ENCODE data around the gene PAXIP1.

The PAXIP1 gene

DNA sequence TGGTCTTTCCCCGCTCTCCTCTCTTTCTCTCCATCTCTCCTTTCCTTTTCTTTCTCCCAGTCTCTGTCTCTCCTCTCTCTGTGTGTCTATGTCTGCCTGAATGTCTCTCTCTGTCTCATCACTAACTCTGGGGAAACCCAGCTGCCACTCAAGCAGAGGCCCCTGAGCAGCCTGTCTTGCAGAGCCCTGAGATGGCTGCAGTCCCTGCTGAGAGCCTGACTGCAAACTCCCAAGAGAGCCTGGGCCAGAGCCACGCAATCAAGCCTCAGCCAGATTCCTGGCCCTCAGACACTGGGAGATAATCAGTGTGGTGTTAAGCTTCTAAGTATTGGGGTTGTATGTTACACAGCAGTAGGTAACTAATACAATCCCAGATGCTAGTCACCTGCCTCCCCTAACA, 91.5 kb downstream of the PAXIP1 start (continued):
- TF ChIP-seq, protein P1, sequence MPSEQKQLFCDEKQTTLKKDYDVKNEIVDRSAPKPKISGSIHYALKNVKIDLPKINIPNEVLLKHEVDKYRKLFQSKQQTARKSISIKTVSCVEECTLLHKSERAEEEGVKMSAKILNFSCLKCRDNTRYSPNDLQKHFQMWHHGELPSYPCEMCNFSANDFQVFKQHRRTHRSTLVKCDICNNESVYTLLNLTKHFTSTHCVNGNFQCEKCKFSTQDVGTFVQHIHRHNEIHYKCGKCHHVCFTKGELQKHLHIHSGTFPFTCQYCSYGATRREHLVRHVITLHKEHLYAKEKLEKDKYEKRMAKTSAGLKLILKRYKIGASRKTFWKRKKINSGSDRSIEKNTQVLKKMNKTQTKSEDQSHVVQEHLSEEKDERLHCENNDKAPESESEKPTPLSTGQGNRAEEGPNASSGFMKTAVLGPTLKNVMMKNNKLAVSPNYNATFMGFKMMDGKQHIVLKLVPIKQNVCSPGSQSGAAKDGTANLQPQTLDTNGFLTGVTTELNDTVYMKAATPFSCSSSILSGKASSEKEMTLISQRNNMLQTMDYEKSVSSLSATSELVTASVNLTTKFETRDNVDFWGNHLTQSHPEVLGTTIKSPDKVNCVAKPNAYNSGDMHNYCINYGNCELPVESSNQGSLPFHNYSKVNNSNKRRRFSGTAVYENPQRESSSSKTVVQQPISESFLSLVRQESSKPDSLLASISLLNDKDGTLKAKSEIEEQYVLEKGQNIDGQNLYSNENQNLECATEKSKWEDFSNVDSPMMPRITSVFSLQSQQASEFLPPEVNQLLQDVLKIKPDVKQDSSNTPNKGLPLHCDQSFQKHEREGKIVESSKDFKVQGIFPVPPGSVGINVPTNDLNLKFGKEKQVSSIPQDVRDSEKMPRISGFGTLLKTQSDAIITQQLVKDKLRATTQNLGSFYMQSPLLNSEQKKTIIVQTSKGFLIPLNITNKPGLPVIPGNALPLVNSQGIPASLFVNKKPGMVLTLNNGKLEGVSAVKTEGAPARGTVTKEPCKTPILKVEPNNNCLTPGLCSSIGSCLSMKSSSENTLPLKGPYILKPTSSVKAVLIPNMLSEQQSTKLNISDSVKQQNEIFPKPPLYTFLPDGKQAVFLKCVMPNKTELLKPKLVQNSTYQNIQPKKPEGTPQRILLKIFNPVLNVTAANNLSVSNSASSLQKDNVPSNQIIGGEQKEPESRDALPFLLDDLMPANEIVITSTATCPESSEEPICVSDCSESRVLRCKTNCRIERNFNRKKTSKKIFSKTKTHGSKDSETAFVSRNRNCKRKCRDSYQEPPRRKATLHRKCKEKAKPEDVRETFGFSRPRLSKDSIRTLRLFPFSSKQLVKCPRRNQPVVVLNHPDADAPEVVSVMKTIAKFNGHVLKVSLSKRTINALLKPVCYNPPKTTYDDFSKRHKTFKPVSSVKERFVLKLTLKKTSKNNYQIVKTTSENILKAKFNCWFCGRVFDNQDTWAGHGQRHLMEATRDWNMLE (tag by site-specific recombination; conservative IDR thresholded peaks at IDR 0.05; ENCODE audit: low read depth), result no peak
- TF ChIP-seq, protein P2, sequence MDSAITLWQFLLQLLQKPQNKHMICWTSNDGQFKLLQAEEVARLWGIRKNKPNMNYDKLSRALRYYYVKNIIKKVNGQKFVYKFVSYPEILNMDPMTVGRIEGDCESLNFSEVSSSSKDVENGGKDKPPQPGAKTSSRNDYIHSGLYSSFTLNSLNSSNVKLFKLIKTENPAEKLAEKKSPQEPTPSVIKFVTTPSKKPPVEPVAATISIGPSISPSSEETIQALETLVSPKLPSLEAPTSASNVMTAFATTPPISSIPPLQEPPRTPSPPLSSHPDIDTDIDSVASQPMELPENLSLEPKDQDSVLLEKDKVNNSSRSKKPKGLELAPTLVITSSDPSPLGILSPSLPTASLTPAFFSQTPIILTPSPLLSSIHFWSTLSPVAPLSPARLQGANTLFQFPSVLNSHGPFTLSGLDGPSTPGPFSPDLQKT (IDR thresholded peaks at IDR 0.05; ENCODE audit: borderline replicate concordance, low read depth, low read length), result no peak
- TF ChIP-seq KLF7 (tag by site-specific recombination; IDR thresholded peaks at IDR 0.05; ENCODE audit: borderline replicate concordance) (no peak), ZNF366 (tag by site-specific recombination; conservative IDR thresholded peaks at IDR 0.05) (no peak), ZFHX2 (tag by site-specific recombination; conservative IDR thresholded peaks at IDR 0.05) (no peak)

DNA sequence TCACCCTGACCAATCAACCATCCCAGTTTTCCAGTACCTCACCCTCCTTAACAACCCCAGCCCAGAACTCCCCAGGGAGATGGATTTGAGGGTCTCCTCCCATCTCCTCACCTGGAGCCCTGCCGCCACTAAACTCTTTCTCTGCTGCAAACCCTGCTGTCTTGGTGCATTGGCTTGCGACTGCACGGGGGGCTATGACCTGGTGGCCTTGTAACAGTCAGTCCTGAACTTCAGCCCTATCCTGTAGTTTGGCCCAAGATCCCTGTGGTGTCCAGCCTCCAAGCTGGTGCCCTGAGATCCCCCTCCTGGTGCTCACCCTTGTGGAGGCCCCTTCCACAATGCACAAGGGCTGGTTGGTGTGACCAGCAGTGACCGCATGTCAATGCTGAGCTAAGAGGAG, 91.9 kb downstream of the PAXIP1 start:
- ChIA-PET CTCF (interaction anchor here (0.6 to 4.1 kb wide), 4 partner anchors 13 to 446 kb away, joined by 3 to 21 read pairs (median 6); no protein-coding TSS in a partner anchor), POLR2A (no interaction called here)

DNA sequence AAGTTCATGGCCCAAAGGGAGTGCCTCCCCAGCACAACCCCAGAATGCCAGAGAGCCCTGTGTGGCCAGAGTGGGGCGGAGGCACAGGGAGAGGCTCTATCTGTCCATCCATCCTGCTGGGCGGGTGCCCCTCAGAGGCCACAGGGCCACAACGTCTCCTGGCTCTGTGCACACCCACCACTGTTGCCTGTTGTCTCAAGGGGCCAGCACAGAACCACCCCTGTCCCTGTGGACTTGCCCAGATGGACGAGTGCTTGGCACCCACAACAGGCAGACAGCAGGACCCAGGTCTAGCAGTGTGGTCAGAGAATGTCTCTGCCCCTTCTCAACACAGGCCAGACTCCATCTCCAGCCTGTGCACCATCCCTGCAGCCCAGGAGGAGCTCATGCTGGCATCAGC, 92.8 kb downstream of the PAXIP1 start:
- Histone ChIP-seq H3K4me3 (ENCODE audit: low read depth, low read length) (no peak overlapping the region), H3K4me1 (ENCODE audit: control insufficient read depth, insufficient read depth, low read length) (no peaks in the 10 kb centered on the region), H3K27ac (ENCODE audit: extremely low read depth, low read depth, low read length) (no peak overlapping the region), H3K9me3 (ENCODE audit: control insufficient read depth, insufficient read depth, low read depth, low read length) (no peaks in the 10 kb centered on the region), H3K36me3 (ENCODE audit: control insufficient read depth in 2 of 2, insufficient read depth in 1 of 2, low read length in 2 of 2) (no peaks in the 10 kb centered on the region)
- ChIA-PET POLR2A (no interaction called here), CTCF (interaction anchor here (0.7 kb wide), 1 partner anchor 368 kb away, joined by 3 read pairs; no protein-coding TSS in a partner anchor)
- TF ChIP-seq, protein P3, sequence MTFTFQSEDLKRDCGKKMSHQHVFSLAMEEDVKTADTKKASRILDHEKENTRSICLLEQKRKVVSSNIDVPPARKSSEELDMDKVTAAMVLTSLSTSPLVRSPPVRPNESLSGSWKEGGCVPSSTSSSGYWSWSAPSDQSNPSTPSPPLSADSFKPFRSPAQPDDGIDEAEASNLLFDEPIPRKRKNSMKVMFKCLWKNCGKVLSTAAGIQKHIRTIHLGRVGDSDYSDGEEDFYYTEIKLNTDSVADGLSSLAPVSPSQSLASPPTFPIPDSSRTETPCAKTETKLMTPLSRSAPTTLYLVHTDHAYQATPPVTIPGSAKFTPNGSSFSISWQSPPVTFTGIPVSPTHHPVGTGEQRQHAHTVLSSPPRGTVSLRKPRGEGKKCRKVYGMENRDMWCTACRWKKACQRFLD (tag by site-specific recombination; IDR thresholded peaks at IDR 0.05), result no peak
- no peak for TF ChIP-seq OVOL3 (tag by site-specific recombination; IDR thresholded peaks at IDR 0.05)
- TF ChIP-seq ZNF335 (tag by site-specific recombination; conservative IDR thresholded peaks at IDR 0.05), result no peak
- TF ChIP-seq ZNF16 (tag by site-specific recombination; IDR thresholded peaks at IDR 0.05; ENCODE audit: low read depth), result no peak
- TF ChIP-seq, protein P4, sequence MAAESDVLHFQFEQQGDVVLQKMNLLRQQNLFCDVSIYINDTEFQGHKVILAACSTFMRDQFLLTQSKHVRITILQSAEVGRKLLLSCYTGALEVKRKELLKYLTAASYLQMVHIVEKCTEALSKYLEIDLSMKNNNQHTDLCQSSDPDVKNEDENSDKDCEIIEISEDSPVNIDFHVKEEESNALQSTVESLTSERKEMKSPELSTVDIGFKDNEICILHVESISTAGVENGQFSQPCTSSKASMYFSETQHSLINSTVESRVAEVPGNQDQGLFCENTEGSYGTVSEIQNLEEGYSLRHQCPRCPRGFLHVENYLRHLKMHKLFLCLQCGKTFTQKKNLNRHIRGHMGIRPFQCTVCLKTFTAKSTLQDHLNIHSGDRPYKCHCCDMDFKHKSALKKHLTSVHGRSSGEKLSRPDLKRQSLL (tag by site-specific recombination; IDR thresholded peaks at IDR 0.05), result no peak
- TF ChIP-seq, protein P5, sequence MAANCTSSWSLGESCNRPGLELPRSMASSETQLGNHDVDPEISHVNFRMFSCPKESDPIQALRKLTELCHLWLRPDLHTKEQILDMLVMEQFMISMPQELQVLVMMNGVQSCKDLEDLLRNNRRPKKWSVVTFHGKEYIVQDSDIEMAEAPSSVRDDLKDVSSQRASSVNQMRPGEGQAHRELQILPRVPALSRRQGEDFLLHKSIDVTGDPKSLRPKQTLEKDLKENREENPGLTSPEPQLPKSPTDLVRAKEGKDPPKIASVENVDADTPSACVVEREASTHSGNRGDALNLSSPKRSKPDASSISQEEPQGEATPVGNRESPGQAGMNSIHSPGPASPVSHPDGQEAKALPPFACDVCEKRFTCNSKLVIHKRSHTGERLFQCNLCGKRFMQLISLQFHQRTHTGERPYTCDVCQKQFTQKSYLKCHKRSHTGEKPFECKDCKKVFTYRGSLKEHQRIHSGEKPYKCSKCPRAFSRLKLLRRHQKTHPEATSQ (tag by site-specific recombination; IDR thresholded peaks at IDR 0.05), result no peak
- no peak for TF ChIP-seq ZNF23 (tag by site-specific recombination; IDR thresholded peaks at IDR 0.05; ENCODE audit: borderline replicate concordance)
- no peak for TF ChIP-seq SP7 (tag by site-specific recombination; IDR thresholded peaks at IDR 0.05)
- TF ChIP-seq ZNF558 (tag by site-specific recombination; IDR thresholded peaks at IDR 0.05), result no peak
- TF ChIP-seq ZNF664 (tag by site-specific recombination; IDR thresholded peaks at IDR 0.05), result no peak

More for the DNA sequence above, 91.9 kb downstream of the PAXIP1 start:
- Histone ChIP-seq H3K4me1 (ENCODE audit: control insufficient read depth, insufficient read depth, low read length) (no peaks in the 10 kb centered on the region), H3K27ac (ENCODE audit: extremely low read depth, low read depth, low read length) (no peak overlapping the region), H3K36me3 (ENCODE audit: control insufficient read depth in 2 of 2, insufficient read depth in 1 of 2, low read length in 2 of 2) (no peaks in the 10 kb centered on the region), H3K4me3 (ENCODE audit: low read depth, low read length) (no peak overlapping the region), H3K9me3 (ENCODE audit: control insufficient read depth, insufficient read depth, low read depth, low read length) (no peaks in the 10 kb centered on the region)
- TF ChIP-seq SETDB1 (IDR thresholded peaks at IDR 0.05; ENCODE audit: insufficient read length, low read length) (peak; percentile 86), EGR2 (tag by site-specific recombination; IDR thresholded peaks at IDR 0.05; ENCODE audit: low read depth) (no peak)
